Measurements from ENCODE around the gene SFXN3. TPM values are rescaled to one million over a fixed set of nuclear protein-coding genes. Genes with fewer than 3 reads are reported as not detected.

Gene SFXN3
- total RNA-seq, 1 experiment from 2014 or later = 2.8 TPM

DNA sequence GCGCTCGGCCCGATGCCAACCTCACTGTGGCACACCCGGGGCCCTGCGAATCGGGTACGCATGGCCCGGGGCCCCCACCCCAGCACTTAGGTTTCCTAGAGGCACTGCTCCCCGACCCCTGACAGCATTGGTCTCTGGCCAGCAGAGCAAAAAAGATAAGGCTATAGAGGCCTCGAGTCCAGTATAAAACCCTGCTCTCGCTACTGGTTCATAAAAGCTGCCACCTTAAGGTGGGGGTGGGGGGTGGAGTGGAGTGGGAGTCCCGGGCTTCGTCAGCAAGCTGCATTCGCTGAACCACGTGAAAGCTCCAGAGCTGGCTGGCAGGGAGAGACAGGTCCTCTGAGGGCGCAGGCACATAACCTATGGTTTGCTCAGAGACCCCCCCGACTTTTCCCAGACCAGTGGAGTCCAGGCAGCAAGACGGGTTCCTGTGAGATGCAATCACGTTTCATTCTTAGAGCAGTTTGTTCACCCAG lies 32.1 kb downstream of the SFXN3 start:
- Histone ChIP-seq H3K27me3 (ENCODE audit: insufficient read depth, low read length) (peaks cover 45% of the 10 kb centered on the region), H2BK20ac (ENCODE audit: low read depth, low read length, poor library complexity, severe bottlenecking) (no peak overlapping the region), H3K18ac (ENCODE audit: insufficient read length, low read depth, low read length) (no peak overlapping the region), H3T11ph (ENCODE audit: low read length) (no peak overlapping the region), H3K4me2 (ENCODE audit: insufficient read depth, insufficient read length, low read length) (peak overlapping the region; percentile 98), H3K79me1 (ENCODE audit: insufficient read depth, low read depth, low read length, poor library complexity, severe bottlenecking) (no peaks in the 10 kb centered on the region), H2BK12ac (ENCODE audit: insufficient read length, low read depth, low read length) (no peak overlapping the region), H4K20me1 (ENCODE audit: control insufficient read depth, insufficient read depth, insufficient read length) (no peaks in the 10 kb centered on the region), H3K27ac (ENCODE audit: insufficient read length, low read depth, low read length) (no peak overlapping the region), H2BK5ac (ENCODE audit: insufficient read length, low read length) (no peak overlapping the region), H3K23ac (ENCODE audit: insufficient read length, low read depth, low read length) (no peak overlapping the region), H2BK120ac (ENCODE audit: low read depth, low read length, poor library complexity, severe bottlenecking) (no peak overlapping the region), H3K79me2 (ENCODE audit: insufficient read depth, low read length) (no peaks in the 10 kb centered on the region), H3K9me3 (ENCODE audit: control insufficient read depth, low read depth, low read length) (no peaks in the 10 kb centered on the region), H4K91ac (ENCODE audit: insufficient read length, low read depth, low read length) (no peak overlapping the region), H3K4ac (ENCODE audit: low read depth, low read length) (no peak overlapping the region), H3K4me1 (ENCODE audit: insufficient read depth, low read length) (no peaks in the 10 kb centered on the region; the same call in 1 of the 2 replicates), H3K56ac (ENCODE audit: insufficient read length, low read depth, low read length) (no peak overlapping the region), H3K23me2 (ENCODE audit: insufficient read length, low read depth, low read length, poor library complexity, severe bottlenecking) (peaks cover 42% of the 10 kb centered on the region), H2BK15ac (ENCODE audit: low read depth, low read length) (no peak overlapping the region), H4K8ac (replicated peaks; ENCODE audit: insufficient read length, low read depth, low read length) (no peak overlapping the region), H3K9ac (ENCODE audit: extremely low read depth, insufficient read length, low read length) (no peak overlapping the region), H2AK5ac (ENCODE audit: insufficient read length, low read length) (no peak overlapping the region), H3K14ac (ENCODE audit: insufficient read depth, low read length) (no peak overlapping the region), H4K5ac (ENCODE audit: insufficient read length, low read depth, low read length) (no peak overlapping the region), H2AFZ (ENCODE audit: low read length) (no peak overlapping the region)
- Mint-ChIP-seq H3K36me3 (ENCODE audit: insufficient read depth in 1 of 3, low read depth in 3 of 3) (no peaks in the 10 kb centered on the region; a peak in 1 of 7 replicates), H3K27ac (no peak overlapping the region), H3K4me3 (peak overlapping the region in 1 of 2 experiments; percentile 68; a peak in 4 of 5 replicates), H3K27me3 (ENCODE audit: low read depth) (peaks cover 64% of the 10 kb centered on the region), H3K9me3 (no peaks in the 10 kb centered on the region; a peak in 1 of 5 replicates), H3K4me1 (peaks cover 31 to 41% of the 10 kb centered on the region in 2 experiments)
- TF ChIP-seq, protein P1, sequence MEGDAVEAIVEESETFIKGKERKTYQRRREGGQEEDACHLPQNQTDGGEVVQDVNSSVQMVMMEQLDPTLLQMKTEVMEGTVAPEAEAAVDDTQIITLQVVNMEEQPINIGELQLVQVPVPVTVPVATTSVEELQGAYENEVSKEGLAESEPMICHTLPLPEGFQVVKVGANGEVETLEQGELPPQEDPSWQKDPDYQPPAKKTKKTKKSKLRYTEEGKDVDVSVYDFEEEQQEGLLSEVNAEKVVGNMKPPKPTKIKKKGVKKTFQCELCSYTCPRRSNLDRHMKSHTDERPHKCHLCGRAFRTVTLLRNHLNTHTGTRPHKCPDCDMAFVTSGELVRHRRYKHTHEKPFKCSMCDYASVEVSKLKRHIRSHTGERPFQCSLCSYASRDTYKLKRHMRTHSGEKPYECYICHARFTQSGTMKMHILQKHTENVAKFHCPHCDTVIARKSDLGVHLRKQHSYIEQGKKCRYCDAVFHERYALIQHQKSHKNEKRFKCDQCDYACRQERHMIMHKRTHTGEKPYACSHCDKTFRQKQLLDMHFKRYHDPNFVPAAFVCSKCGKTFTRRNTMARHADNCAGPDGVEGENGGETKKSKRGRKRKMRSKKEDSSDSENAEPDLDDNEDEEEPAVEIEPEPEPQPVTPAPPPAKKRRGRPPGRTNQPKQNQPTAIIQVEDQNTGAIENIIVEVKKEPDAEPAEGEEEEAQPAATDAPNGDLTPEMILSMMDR (conservative IDR thresholded peaks at IDR 0.05) = no peak
- no peak for DNase-seq
- WGBS (ENCODE audit: extremely low coverage, insufficient read length, low lambda C conversion rate) = no CpG with 5 or more reads among the region's 19 CpGs

All from H9 (cell line).